HG03442 (cell line): ENCODE measurements around the gene KCNS1.

Source experiments
- ATAC-seq: cut with Tn5 transposase; IDR thresholded peaks from one replicate; pipeline ENCODE4 v1.9.1; 2021; ENCODE audit warnings: mild to moderate bottlenecking, moderate library complexity; ENCODE audit not compliant: unreplicated experiment

KCNS1 gene

DNA sequence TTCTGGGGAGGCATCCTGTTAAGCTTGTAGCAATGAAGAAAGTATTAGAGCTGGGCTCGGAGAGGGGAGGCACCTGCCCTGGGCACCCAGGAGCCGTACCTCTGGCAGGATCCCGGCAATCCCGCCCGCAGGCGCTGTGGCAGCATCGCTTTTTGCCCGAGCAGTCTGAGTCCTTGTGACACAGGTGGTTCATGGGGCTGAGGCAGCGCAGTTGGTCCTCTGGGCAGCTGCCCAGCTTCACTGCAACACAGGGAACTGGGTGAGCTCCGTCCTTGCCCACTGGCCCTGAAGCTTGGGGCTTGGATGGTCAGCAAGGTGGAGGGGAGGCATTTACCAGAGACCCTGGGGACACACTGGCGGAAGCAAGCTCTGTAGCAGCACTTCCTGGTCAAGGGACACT lies 9.4 kb upstream of the KCNS1 start:
- ATAC-seq, result no peak

- ATAC-seq, result no peak
Observed at GRCh38 chr20:45109634-45110033, 8.7 kb upstream of the KCNS1 start.

DNA sequence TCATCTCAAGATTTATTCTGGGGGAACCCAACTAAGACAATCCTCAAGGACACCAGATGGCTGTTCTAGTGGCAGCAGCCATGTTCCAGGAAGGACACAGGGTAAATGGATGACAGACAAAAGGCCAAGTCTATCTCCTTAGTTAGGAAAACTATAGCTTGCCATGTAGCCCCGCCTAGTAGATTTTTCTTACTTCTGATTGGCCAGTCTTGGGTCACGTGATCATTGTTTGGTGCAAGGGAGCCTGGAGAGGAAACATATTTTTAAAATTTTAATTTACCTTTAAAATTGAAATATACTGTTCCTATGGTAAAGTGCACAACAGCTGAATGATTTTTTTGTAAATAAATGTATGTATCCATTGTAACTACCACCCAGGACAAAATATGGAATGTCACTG lies 4.4 kb upstream of the KCNS1 start:
- no peak for ATAC-seq

GRCh38 chr20:45104786-45105185 lies 3.9 kb upstream of the KCNS1 start:
- no peak for ATAC-seq

GRCh38 chr20:45103072-45103471 lies 2.1 kb upstream of the KCNS1 start:
- no peak for ATAC-seq

DNA sequence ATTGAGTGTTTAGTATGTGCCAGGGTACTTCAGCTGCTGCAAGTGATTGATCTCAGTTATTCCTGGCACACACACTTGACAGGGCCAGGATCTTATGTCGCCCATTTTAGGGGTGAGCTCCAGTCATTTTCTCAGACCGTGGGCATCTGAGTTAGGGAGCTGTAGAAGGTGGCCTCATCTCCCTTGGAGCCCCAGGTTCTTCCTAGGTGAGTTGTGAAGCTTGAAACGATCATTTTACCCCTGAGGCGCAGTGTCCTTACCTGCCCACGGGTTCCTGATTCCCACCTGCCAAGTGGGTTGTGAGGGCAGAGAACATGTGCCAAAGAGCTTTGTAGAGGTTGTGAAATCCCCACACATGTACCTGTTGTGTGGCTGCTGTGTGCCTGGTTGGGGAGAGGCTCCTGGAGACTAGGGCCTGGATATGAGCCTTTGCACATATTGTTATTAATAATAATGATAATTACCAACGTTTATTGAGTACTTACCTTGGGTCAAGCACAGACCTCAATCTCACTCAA lies 465 bp upstream of the KCNS1 start:
- ATAC-seq, result no peak

DNA sequence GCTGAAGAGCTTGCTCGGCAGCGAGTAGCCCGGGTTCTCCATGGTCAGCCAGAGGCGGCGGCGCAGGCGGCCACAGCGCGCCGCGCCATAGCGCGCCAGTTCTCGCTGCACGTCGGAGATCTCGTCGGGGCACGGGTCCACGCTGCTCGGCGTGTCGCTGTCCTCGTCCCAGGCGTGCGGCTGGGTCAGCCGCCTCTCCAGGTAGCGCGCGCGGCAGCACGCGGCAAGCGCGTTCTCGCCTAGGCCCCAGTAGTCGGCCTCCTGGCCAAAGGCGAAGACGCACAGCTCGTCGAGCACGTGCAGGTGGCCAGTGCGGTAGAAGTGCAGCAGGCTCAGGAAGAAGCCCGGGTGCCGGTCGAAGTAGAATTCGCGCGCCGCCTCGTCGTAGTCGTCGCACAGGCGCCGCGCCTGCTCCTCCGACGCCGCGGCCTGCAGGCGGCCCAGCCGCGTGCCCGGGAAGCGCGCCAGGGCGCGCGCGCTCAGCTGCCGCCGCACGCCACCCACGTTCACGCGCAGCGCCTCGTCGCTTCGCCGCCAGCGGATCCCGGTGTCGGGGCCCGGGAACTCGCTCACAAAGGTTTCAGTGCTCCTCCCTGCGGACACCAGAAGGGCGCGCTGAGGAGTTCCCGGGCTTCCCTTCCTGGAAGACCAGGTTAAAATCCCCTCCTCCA lies 2.7 kb downstream of the KCNS1 start:
- no peak for ATAC-seq

- ATAC-seq, result no peak
Observed at GRCh38 chr20:45097485-45098102, 3.3 kb downstream of the KCNS1 start.

DNA sequence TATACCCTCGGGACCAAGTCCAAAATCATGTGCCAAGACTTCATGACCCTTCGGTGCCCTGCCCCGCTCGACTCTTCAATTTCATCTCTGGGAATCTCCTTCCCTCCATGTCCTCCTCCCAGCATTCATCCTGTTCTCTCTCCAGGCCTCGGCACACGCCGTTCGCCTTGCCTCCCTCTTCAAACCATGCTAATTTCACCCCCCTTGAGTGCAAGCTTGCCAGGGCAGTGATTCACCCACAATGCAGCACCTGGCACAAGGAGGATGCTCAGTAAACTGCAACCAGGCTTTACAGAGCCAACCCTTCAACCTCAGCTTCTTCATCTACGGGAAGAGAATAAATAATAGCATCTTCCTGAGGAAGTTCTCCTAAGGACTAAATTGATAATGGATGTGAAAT lies 4.1 kb downstream of the KCNS1 start:
- no peak for ATAC-seq

- ATAC-seq, result no peak
Observed at GRCh38 chr20:45095805-45096238, 5.1 kb downstream of the KCNS1 start.

GRCh38 chr20:45094864-45095574 lies 5.9 kb downstream of the KCNS1 start:
- ATAC-seq, result no peak

DNA sequence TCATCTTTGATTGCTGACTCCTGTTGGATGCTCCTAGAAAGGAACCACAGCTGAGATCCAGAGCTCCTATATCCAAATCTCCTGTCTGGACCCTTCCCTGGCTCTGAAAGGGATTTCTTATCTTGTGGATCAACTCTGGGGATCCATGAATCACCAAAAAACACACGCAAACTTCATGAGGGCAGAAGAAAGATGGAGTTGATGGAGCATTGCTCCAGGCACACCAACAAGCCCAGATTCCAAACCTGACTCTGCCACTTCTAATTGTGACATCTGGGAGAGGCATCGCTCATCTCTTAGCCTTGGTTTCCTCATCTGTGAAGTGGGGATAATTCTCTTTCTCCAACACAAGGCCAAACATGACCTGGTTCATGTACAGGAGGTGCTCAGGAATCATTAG lies 6.7 kb downstream of the KCNS1 start:
- ATAC-seq, result no peak

GRCh38 chr20:45092898-45093297 lies 8.0 kb downstream of the KCNS1 start:
- no peak for ATAC-seq

DNA sequence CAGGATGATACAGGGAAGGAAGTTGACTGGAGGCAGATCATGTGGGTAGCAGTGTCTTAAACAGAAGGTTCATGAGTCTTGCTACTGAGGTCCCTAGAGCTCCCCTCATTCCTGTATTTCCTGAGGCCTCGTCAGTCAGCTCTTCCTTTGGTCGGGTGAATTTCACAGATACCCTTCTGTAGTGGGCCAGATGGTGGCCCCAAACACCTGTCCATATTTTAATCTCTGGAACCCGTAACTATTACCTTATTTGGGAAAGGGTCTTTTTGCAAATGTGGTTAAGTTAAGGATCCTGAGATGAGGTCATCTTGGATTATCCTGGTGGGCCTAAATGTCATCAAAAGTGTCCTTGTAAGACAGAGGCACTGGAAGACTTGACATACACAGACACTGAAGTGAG lies 9.6 kb downstream of the KCNS1 start:
- no peak for ATAC-seq

GRCh38 chr20:45090481-45090880 lies 10.4 kb downstream of the KCNS1 start:
- ATAC-seq, result no peak

GRCh38 chr20:45088247-45088646 lies 12.7 kb downstream of the KCNS1 start:
- ATAC-seq, result no peak

GRCh38 chr20:45087814-45088213 lies 13.1 kb downstream of the KCNS1 start:
- ATAC-seq, result no peak

- ATAC-seq, result no peak
Observed at GRCh38 chr20:45087097-45087790, 13.7 kb downstream of the KCNS1 start.

- no peak for ATAC-seq
Observed at GRCh38 chr20:45085867-45086266, 15.1 kb downstream of the KCNS1 start.

DNA sequence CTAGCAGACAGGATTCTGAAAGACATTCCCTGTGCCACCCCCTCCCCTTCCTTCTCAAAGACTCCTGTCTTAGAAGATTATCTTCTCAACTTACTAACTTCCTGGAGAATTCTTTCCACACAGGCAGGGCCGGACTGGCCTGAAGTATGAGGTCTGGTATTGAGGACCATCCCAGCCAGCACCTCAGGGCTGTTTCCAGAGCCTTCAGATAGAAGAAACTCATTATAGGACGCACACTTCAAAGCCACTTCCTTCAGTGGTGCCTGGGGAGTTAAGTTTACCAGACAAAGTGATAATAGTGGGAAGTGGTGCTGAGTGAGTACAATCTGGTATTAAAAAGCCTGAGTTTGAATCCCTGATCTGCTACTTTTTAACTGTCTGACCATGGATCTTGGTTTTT lies 15.6 kb downstream of the KCNS1 start:
- ATAC-seq, result no peak

- no peak for ATAC-seq
Observed at GRCh38 chr20:45083127-45083526, 17.8 kb downstream of the KCNS1 start.
